Osteocyte (in vitro differentiated cells): ENCODE results near the gene IL2RA. TPM values are rescaled to one million over a fixed set of nuclear protein-coding genes. Genes with fewer than 3 reads are reported as not detected.
"Not testable (repeated sequence)": the region's sequence is repeated elsewhere in the genome, so short reads cannot be mapped to it uniquely, and the experiment has no call there.

Experiments used
- DNase-seq: peaks from one replicate; pipeline ENCODE4 v3.0.0; 2021; ENCODE audit warnings: mixed read lengths; ENCODE audit not compliant: unreplicated experiment; ENCODE audit errors: extremely low spot score
- H3K27ac Mint-ChIP-seq: one replicate; pipeline ENCODE4 v1.8.0; 2021; ENCODE audit warnings: mild to moderate bottlenecking, mixed read lengths; ENCODE audit not compliant: unreplicated experiment
- H3K27me3 Mint-ChIP-seq: one replicate; pipeline ENCODE4 v1.8.0; 2021; ENCODE audit warnings: mixed read lengths; ENCODE audit not compliant: unreplicated experiment
- H3K36me3 Mint-ChIP-seq: one replicate; pipeline ENCODE4 v1.8.0; 2021; ENCODE audit warnings: mixed read lengths; ENCODE audit not compliant: unreplicated experiment
- H3K4me1 Mint-ChIP-seq: one replicate; pipeline ENCODE4 v1.8.0; 2021; ENCODE audit warnings: mixed read lengths; ENCODE audit not compliant: unreplicated experiment
- H3K4me3 Mint-ChIP-seq: one replicate; pipeline ENCODE4 v1.8.0; 2021; ENCODE audit warnings: mild to moderate bottlenecking, moderate library complexity, mixed read lengths; ENCODE audit not compliant: unreplicated experiment
- H3K9me3 Mint-ChIP-seq: one replicate; pipeline ENCODE4 v1.8.0; 2021; ENCODE audit warnings: mixed read lengths; ENCODE audit not compliant: unreplicated experiment
- CTCF ChIP-seq: fragments of 200-600 bp; sonication (generic); IDR thresholded peaks from 2 replicates; pipeline ENCODE4 v1.5.0; 2021; ENCODE audit warnings: antibody characterized with exemption, mild to moderate bottlenecking, moderate library complexity
- long read RNA-seq: library from polyadenylated mRNA; unstranded; transcript quantifications from one replicate; pipeline ENCODE4 v2.0.0, GENCODE V29; 2021
- total RNA-seq: library from RNA; stranded (reverse); gene quantifications from 2 replicates; pipeline ENCODE4 v1.2.1, GENCODE V29; 2021

Gene IL2RA
- not detected in 2 replicates for total RNA-seq
- long read RNA-seq, result 0 reads

GRCh38 chr10:6062101-6062771 lies at the start of gene IL2RA:
TSS of gene IL2RA (minus strand) at chr10:6062367. CDS start at chr10:6062151, 216 bp downstream.
- Mint-ChIP-seq H3K27ac (no peak within 1 kb of the TSS), H3K36me3 (no peaks in the 10 kb centered on the region), H3K4me1 (no peaks in the 10 kb centered on the region), H3K9me3 (no peaks in the 10 kb centered on the region), H3K27me3 (peaks cover 34% of the 10 kb centered on the region), H3K4me3 (no peak within 1 kb of the TSS)
- TF ChIP-seq CTCF, result no peak
- no peak for DNase-seq

GRCh38 chr10:6110136-6110535 lies 48.0 kb upstream of the IL2RA start:
- Mint-ChIP-seq H3K27me3 (no peaks in the 10 kb centered on the region), H3K9me3 (no peaks in the 10 kb centered on the region), H3K4me1 (peaks cover 4% of the 10 kb centered on the region), H3K27ac (no peak overlapping the region), H3K36me3 (peaks cover 54% of the 10 kb centered on the region), H3K4me3 (no peak overlapping the region)
- no peak for DNase-seq
- no peak for TF ChIP-seq CTCF

GRCh38 chr10:6109444-6109775 lies 47.2 kb upstream of the IL2RA start:
- H3K9me3 Mint-ChIP-seq, result no peaks in the 10 kb centered on the region
- DNase-seq, result no peak
- no peaks in the 10 kb centered on the region for H3K27me3 Mint-ChIP-seq
- H3K4me1 Mint-ChIP-seq, result peaks cover 4% of the 10 kb centered on the region
- no peak overlapping the region for H3K27ac Mint-ChIP-seq
- no peak overlapping the region for H3K4me3 Mint-ChIP-seq
- TF ChIP-seq CTCF, result no peak
- peaks cover 49% of the 10 kb centered on the region for H3K36me3 Mint-ChIP-seq

DNA sequence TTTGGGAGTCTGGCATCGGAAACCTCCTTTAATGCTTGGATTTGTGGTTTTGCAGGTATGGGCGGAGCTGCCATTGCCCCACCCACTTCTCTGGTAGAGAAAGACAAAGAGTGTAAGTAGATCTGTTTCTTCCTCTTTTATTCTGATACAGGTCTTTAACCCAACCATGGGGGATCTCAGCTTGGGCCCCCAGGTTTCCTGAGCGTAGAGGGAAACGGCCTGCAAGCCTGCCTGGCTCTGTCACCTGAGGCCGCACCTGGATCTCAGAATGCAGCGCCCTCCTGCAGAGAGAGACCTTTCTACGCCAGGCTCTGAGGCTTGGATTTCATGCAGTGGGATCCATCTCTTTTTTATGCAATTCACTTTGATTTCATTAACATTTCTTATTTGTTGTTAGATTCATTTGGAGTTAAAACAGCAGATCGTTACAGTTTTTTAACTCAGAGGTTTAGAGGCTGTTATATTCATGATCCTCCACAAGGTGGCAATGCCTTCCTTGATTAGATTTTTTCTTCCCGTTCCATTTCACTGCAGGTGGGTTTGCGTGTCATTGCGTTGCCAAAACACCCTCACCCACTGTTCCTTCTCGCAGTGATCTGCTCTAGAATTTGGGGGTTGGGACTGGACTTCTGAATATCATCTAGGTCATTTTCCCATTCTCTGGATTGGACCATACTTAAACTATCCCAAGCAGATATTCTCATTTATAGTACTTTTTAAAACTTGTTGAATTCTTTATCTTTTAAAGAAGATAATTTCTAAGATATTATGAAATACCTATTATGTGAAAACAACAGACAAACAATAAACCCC lies 46.7 kb upstream of the IL2RA start:
- Mint-ChIP-seq H3K4me1 (peaks cover 4% of the 10 kb centered on the region), H3K27ac (no peak overlapping the region), H3K9me3 (no peaks in the 10 kb centered on the region), H3K4me3 (no peak overlapping the region), H3K36me3 (peaks cover 44% of the 10 kb centered on the region), H3K27me3 (no peaks in the 10 kb centered on the region)
- TF ChIP-seq CTCF, result peak; percentile 81
- DNase-seq, result no peak

DNA sequence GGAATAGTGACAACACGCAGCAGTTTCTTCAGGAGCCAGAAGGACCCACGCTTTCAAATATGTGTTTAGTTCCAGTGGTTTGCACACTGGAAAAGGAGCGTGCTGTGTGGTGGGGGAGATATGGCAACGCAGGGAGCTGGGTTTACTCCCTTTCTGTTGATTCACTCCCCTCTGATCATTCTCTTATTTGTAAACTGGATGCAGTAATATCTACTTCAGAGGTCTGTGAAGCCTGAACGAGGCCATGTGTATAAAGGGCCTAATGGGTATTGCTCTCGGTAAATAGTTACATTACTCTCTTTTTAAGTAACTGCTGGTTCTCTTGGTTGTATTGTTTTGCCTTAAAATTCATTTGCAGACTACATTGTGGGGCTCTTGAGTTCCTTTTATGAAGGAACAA lies 45.9 kb upstream of the IL2RA start:
- no peak overlapping the region for H3K27ac Mint-ChIP-seq
- H3K4me3 Mint-ChIP-seq, result no peak overlapping the region
- DNase-seq, result no peak
- H3K9me3 Mint-ChIP-seq, result no peaks in the 10 kb centered on the region
- no peak for TF ChIP-seq CTCF
- peaks cover 4% of the 10 kb centered on the region for H3K4me1 Mint-ChIP-seq
- H3K36me3 Mint-ChIP-seq, result peaks cover 39% of the 10 kb centered on the region
- no peaks in the 10 kb centered on the region for H3K27me3 Mint-ChIP-seq

- H3K27ac Mint-ChIP-seq, H3K27me3 Mint-ChIP-seq, DNase-seq, H3K4me3 Mint-ChIP-seq, H3K9me3 Mint-ChIP-seq, H3K4me1 Mint-ChIP-seq: not testable (repeated sequence)
- H3K36me3 Mint-ChIP-seq, result peaks cover 35% of the 10 kb centered on the region
Observed at GRCh38 chr10:6107616-6108015, 45.4 kb upstream of the IL2RA start.
